Esophagus squamous epithelium (tissue), 5 donors: ENCODE data around the gene PDE5A. TPM values are rescaled to one million over a fixed set of nuclear protein-coding genes. Genes with fewer than 3 reads are reported as not detected.

Source experiments
- DNase-seq: peaks from one replicate; lab custom pipeline; 2025; lab: John Stamatoyannopoulos, UW
- H3K27ac ChIP-seq, 4 donors: fragments of 200-600 bp; sonication (generic); one replicate each; pipeline ENCODE4 v1.5.1; 2016 to 2019; ENCODE audit warnings: mild to moderate bottlenecking in 1 of 4
- H3K27me3 ChIP-seq, 4 donors: fragments of 200-600 bp; sonication (generic); 1 replicate in 3 of 4; 2 replicates in 1 of 4; pipeline versions ENCODE4 v1.5.1 to v1.6.0; 2017 to 2021; ENCODE audit warnings: antibody characterized with exemption in 1 of 4
- H3K36me3 ChIP-seq, 3 donors: fragments of 200-600 bp; sonication (generic); one replicate each; pipeline ENCODE4 v1.5.1; 2016 to 2019
- H3K4me1 ChIP-seq, 3 donors: fragments of 200-600 bp; sonication (generic); one replicate each; pipeline ENCODE4 v1.5.1; 2017 to 2019
- H3K4me3 ChIP-seq, 4 donors: fragments of 200-600 bp; sonication (generic); 1 replicate in 3 of 4; 2 replicates in 1 of 4; pipeline ENCODE4 v1.5.1; 2016 to 2019; ENCODE audit warnings: mild to moderate bottlenecking in 2 of 4, moderate library complexity in 1 of 4
- H3K9me3 ChIP-seq, 3 donors: fragments of 200-600 bp; sonication (generic); one replicate each; pipeline ENCODE4 v1.5.1; 2016 to 2019
- POLR2A ChIP-seq, 4 donors: fragments of 450-650 bp; IDR thresholded peaks; one replicate each; pipeline ENCODE4 v1.6.1; 2017; ENCODE audit warnings: antibody characterized with exemption in 4 of 4, mild to moderate bottlenecking in 4 of 4, moderate library complexity in 3 of 4
- WGBS, 2 donors: methylation state at CpG; one replicate each; pipeline ENCODE4 v1.1.5; 2018; 5-methylcytosine and 5-hydroxymethylcytosine counted together
- intact Hi-C: fragments of 100-400 bp; cut with DNase I; formaldehyde crosslinking; loops from one replicate; pipeline ENCODE4 v1.15.0; 2022
- total RNA-seq, 4 donors: library from RNA; depleted of rRNA; stranded (reverse); fragments of >200 nt; gene quantifications; one replicate each; pipeline ENCODE4 v1.1.0, GENCODE V29; 2016
- TF ChIP-seq, protein P1 (sequence below), 6 experiments: fragments of 450-650 bp in 4 of 6; fragments of 200-600 bp in 2 of 6; sonication (generic) in 2 of 6; IDR thresholded peaks; one replicate each; pipeline ENCODE4 v1.5.1; 2016 to 2019; ENCODE audit warnings: antibody characterized with exemption in 6 of 6, mild to moderate bottlenecking in 4 of 6, moderate library complexity in 4 of 6
- donor health status: DM: yes; HTN: yes; CAD: no.

Gene PDE5A
- total RNA-seq, 4 donors from 2014 or later: 1.9 to 26.7 (median 6.0) TPM

DNA sequence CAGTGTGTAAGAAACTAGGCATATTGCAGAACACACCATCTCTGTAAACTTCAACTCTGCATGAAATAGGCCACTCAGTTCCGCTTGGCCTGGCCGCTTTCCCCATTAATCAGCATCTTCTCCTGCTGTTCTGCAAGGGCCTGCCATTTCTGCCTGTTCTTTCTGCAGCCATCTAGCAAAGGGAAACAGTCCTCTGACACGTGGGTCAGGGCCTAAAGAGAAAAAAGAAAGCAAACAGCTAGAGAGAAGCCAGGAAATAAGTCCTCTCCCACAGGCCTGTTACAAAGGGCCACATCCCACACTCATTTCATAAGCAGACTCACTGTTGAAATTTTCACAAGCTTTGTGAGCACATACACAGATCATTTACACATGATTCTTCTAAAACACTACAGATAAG is 130.1 kb downstream of the PDE5A start:
- intact Hi-C loops: no loop called here
- H3K36me3 ChIP-seq: peaks cover 0 to 95% (median 0%) of the 10 kb centered on the region in 3 donors
- H3K4me3 ChIP-seq: no peak overlapping the region
- no peaks in the 10 kb centered on the region for H3K9me3 ChIP-seq
- no peaks in the 10 kb centered on the region for H3K27me3 ChIP-seq
- DNase-seq: no peak
- H3K4me1 ChIP-seq: no peaks in the 10 kb centered on the region
- 61 to 88% methylated on average over 3 of the region's 3 CpGs for WGBS, 2 donors
- TF ChIP-seq, protein P1, sequence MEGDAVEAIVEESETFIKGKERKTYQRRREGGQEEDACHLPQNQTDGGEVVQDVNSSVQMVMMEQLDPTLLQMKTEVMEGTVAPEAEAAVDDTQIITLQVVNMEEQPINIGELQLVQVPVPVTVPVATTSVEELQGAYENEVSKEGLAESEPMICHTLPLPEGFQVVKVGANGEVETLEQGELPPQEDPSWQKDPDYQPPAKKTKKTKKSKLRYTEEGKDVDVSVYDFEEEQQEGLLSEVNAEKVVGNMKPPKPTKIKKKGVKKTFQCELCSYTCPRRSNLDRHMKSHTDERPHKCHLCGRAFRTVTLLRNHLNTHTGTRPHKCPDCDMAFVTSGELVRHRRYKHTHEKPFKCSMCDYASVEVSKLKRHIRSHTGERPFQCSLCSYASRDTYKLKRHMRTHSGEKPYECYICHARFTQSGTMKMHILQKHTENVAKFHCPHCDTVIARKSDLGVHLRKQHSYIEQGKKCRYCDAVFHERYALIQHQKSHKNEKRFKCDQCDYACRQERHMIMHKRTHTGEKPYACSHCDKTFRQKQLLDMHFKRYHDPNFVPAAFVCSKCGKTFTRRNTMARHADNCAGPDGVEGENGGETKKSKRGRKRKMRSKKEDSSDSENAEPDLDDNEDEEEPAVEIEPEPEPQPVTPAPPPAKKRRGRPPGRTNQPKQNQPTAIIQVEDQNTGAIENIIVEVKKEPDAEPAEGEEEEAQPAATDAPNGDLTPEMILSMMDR (IDR thresholded peaks at IDR 0.05): no peak
- no peak for TF ChIP-seq POLR2A (IDR thresholded peaks at IDR 0.05)
- peak overlapping the region in 3 of 4 donors; percentile 36 to 51 (median 50) for H3K27ac ChIP-seq

GRCh38 chr4:119493886-119494285 is 134.7 kb downstream of the PDE5A start:
- no peak for DNase-seq
- WGBS, 2 donors: 88 to 90% methylated on average over 1 of the region's 1 CpG
- Histone ChIP-seq H3K27me3 (no peaks in the 10 kb centered on the region), H3K36me3 (peaks cover 0 to 51% (median 0%) of the 10 kb centered on the region in 3 donors), H3K4me3 (no peak overlapping the region), H3K27ac (no peak overlapping the region), H3K4me1 (no peaks in the 10 kb centered on the region), H3K9me3 (no peaks in the 10 kb centered on the region)
- intact Hi-C loops: no loop called here
- TF ChIP-seq, protein P1 (IDR thresholded peaks at IDR 0.05): no peak
- no peak for TF ChIP-seq POLR2A (IDR thresholded peaks at IDR 0.05)

DNA sequence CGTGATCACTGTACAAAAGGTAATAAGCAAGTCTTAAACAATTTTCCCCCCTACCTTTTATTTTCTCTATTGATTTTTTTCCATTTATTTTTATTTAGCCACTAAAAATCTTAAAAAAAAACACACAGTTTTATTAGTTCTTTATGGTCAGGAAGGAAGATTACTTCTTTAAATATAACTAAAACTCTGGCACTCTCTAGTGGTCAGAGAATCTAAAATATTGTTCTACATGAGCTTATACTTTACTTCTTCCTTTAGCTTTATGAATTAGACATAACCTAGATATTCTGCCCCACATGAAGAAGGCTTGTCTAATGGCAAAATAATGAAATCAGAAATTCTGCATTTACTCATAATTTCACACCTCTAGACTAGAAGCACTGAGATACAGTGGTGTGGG is 135.2 kb downstream of the PDE5A start:
- 76 to 94% methylated on average over 1 of the region's 1 CpG for WGBS, 2 donors
- intact Hi-C loops: no loop called here
- H3K27me3 ChIP-seq: no peaks in the 10 kb centered on the region
- DNase-seq: no peak
- H3K36me3 ChIP-seq: peaks cover 0 to 49% (median 0%) of the 10 kb centered on the region in 3 donors
- H3K27ac ChIP-seq: no peak overlapping the region
- H3K4me3 ChIP-seq: no peak overlapping the region
- H3K4me1 ChIP-seq: no peaks in the 10 kb centered on the region
- TF ChIP-seq, protein P1 (IDR thresholded peaks at IDR 0.05): peak in 1 of 6 experiments; percentile 19
- no peak for TF ChIP-seq POLR2A (IDR thresholded peaks at IDR 0.05)
- H3K9me3 ChIP-seq: no peaks in the 10 kb centered on the region

DNA sequence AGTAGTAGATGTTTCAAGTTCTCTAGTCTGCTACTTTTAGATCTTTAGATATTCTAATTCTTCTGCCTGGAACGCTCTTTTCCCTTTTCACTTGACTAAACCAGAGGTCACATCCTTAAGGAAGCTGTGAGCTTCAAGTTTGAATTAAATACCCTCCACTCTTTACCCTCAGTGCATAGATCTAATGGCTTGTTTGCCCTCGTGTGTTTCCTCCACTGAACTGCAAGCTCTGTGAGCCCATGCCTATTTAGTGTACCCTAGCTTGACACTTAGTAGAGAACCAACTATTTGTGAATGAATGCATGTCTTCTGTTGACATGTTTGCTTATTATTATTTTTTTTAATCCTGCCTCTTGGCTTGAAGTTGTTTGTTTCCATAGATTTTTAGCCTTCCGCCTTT is 138.3 kb downstream of the PDE5A start:
- H3K4me3 ChIP-seq: no peak overlapping the region
- intact Hi-C loops: no loop called here
- no peak overlapping the region for H3K27ac ChIP-seq
- WGBS, 2 donors: 49 to 55% methylated on average over 3 of the region's 3 CpGs
- H3K4me1 ChIP-seq: no peaks in the 10 kb centered on the region
- TF ChIP-seq, protein P1 (IDR thresholded peaks at IDR 0.05): no peak
- no peak for TF ChIP-seq POLR2A (IDR thresholded peaks at IDR 0.05)
- H3K27me3 ChIP-seq: no peaks in the 10 kb centered on the region
- H3K9me3 ChIP-seq: peaks cover 0 to 6% (median 0%) of the 10 kb centered on the region in 3 donors
- no peak for DNase-seq
- peaks cover 0 to 23% (median 0%) of the 10 kb centered on the region in 3 donors for H3K36me3 ChIP-seq

GRCh38 chr4:119489305-119489704 is 139.3 kb downstream of the PDE5A start:
- no peak for DNase-seq
- H3K4me3 ChIP-seq: no peak overlapping the region
- H3K9me3 ChIP-seq: peaks cover 0 to 7% (median 0%) of the 10 kb centered on the region in 3 donors
- intact Hi-C loops: no loop called here
- no peaks in the 10 kb centered on the region for H3K27me3 ChIP-seq
- H3K36me3 ChIP-seq: peaks cover 0 to 12% (median 0%) of the 10 kb centered on the region in 3 donors
- 73 to 82% methylated on average over 3 of the region's 3 CpGs for whole genome bisulfite sequencing, 2 donors
- H3K4me1 ChIP-seq: no peaks in the 10 kb centered on the region
- no peak overlapping the region for H3K27ac ChIP-seq
- TF ChIP-seq, protein P1 (IDR thresholded peaks at IDR 0.05): no peak
- no peak for TF ChIP-seq POLR2A (IDR thresholded peaks at IDR 0.05)
